BLaER1 treated with 17β-estradiol and CSF1 and Interleukin-3, amounts not matched to agents 10 nM and 100 nM (cell line): ENCODE data around the gene ARID4A.

Source experiments
- H3K27ac ChIP-seq, 11 experiments: shearing (Covaris generic); formaldehyde crosslinking; 2 replicates each; pipeline ENCODE4 v1.8.1; 2022
- H3K27me3 ChIP-seq, 11 experiments: shearing (Covaris generic); formaldehyde crosslinking; 2 replicates each; pipeline ENCODE4 v1.8.1; 2022
- H3K36me3 ChIP-seq, 11 experiments: shearing (Covaris generic); formaldehyde crosslinking; 2 replicates each; pipeline ENCODE4 v1.8.1; 2022
- H3K4me1 ChIP-seq, 10 experiments: shearing (Covaris generic); formaldehyde crosslinking; 2 replicates each; pipeline ENCODE4 v1.8.1; 2022
- H3K4me2 ChIP-seq, 11 experiments: shearing (Covaris generic); formaldehyde crosslinking; 2 replicates each; pipeline ENCODE4 v1.8.1; 2022
- H3K4me3 ChIP-seq, 10 experiments: shearing (Covaris generic); formaldehyde crosslinking; 2 replicates each; pipeline ENCODE4 v1.8.1; 2022
- H3K9ac ChIP-seq, 11 experiments: shearing (Covaris generic); formaldehyde crosslinking; 2 replicates each; pipeline ENCODE4 v1.8.1; 2022
- H3K9me3 ChIP-seq, 11 experiments: shearing (Covaris generic); formaldehyde crosslinking; replicated peaks in 1 of 11; 2 replicates each; pipeline ENCODE4 v1.8.1; 2022
- H4K20me1 ChIP-seq, 11 experiments: shearing (Covaris generic); formaldehyde crosslinking; 2 replicates each; pipeline ENCODE4 v1.8.1; 2022
- Cebpa-rat ChIP-seq, 11 experiments: shearing (Covaris generic); IDR thresholded peaks; 2 replicates each; pipeline ENCODE4 v1.8.1; 2022

The ARID4A gene

DNA sequence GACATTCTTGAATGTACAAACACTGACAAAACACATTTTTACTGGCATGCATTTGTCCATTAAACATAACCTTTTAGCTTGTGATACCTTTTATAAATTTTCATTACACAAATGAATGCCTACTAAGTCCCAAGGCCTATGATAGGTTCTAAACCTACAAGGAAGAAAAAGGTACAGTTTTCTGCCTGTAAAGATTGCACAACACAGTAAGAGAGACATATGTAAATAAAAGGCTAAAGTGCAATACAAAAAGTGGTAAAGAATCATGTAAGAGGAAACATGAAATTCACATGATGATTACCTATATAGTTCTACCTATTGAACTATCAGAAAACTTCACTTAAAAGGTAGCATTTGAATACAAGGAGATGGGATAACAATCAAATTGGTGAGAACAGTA lies 14.6 kb upstream of the ARID4A start:
- Histone ChIP-seq H3K9me3 (no peaks in the 10 kb centered on the region), H4K20me1 (peaks cover 10 to 100% (median 92%) of the 10 kb centered on the region in 11 experiments; a peak in 21 of 22 replicates), H3K4me3 (no peak overlapping the region), H3K27me3 (no peaks in the 10 kb centered on the region), H3K36me3 (peaks cover 65 to 95% (median 87%) of the 10 kb centered on the region in 11 experiments), H3K4me1 (peaks cover 17 to 68% (median 30%) of the 10 kb centered on the region in 10 experiments), H3K27ac (peak overlapping the region in 3 of 11 experiments; percentile 88 to 95 (median 94); a peak in 4 of 22 replicates), H3K9ac (no peak overlapping the region), H3K4me2 (peak overlapping the region in 3 of 11 experiments; percentile 73 to 95 (median 86); a peak in 5 of 22 replicates)
- no peak for TF ChIP-seq Cebpa-rat (IDR thresholded peaks at IDR 0.05)

DNA sequence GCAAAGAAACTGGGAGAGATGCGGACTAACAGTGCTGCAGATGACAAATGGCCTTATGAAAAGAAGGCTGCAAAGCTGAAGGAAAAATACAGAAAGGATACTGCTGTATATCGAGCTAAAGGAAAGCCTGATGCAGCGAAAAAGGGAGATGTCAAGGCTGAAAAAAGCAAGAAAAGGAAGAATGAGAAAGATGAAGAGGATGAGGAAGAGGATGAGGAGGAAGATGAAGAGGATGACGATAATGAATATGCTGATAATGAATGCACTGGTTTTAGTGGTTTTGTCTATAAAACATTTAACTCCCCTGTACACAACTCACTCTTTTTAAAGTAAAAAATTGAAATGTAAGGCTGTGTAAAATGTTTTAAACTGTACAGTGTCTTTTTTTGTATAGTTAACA lies 13.2 kb upstream of the ARID4A start:
- Histone ChIP-seq H3K27me3 (no peaks in the 10 kb centered on the region), H3K4me3 (no peak overlapping the region), H3K4me2 (peak overlapping the region in 2 of 11 experiments; percentile 47 to 95; a peak in 3 of 22 replicates), H3K36me3 (peaks cover 65 to 96% (median 88%) of the 10 kb centered on the region in 11 experiments), H3K27ac (no peak overlapping the region), H3K9me3 (no peaks in the 10 kb centered on the region), H3K4me1 (peaks cover 17 to 68% (median 30%) of the 10 kb centered on the region in 10 experiments), H3K9ac (no peak overlapping the region), H4K20me1 (peaks cover 24 to 100% (median 93%) of the 10 kb centered on the region in 11 experiments; a peak in 21 of 22 replicates)
- no peak for TF ChIP-seq Cebpa-rat (IDR thresholded peaks at IDR 0.05)

DNA sequence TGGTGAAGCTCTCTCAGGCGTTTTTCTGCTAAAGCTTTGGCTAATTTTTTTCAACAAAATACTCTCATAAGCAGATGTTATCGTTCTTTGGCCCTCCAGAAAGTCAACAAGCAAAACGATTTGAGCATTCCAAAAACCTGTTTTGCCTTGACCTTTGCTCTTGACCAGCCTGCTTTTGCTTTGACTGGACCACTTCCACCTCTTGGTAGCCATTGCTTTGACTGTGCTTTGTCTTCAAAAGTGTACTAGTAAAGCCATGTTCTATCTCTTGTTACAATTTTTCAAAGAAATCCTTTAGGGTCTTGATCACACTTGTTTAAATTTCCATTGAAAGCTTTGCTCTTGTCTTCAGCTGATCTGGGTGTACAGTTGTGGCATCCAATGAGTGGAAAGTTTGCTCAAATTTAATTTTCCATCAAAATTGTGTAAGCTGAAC lies 10.7 kb upstream of the ARID4A start:
- TF ChIP-seq Cebpa-rat (IDR thresholded peaks at IDR 0.05) = no peak

DNA sequence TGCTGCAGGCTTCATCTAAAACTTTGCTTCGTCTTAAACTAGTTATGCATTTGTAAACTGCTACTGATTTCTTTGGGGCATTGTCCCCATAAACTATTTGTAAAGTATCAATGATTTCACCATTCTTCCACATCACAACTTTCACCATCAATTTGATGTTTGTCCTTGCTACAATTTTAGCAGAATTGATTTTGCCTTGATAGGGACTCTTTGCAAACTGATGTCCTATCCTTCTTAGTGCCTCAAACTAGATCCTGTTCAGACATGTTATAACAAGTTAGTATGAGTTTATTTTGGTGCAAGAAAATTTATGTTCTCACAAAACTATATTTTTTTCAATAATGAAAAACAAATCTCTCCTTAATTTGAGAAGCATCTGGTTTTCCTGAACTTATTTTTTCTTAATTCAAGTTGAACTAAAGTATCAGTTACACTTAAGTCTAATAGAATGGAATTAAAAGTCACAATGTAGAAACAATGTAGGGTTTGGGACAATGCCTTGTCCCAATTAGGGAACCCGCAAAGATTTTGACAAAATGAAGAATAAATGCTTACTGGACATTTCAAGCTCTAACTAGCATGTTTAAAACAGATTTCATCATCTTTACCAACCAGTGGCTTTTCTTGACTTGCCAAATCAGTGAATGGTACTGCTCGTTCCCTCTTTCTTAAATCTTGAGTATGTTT lies 10.1 kb upstream of the ARID4A start:
- Histone ChIP-seq H3K27me3 (no peaks in the 10 kb centered on the region), H3K4me2 (no peak overlapping the region; a peak in 1 of 22 replicates), H3K9me3 (no peaks in the 10 kb centered on the region), H3K36me3 (peaks cover 94 to 100% (median 99%) of the 10 kb centered on the region in 11 experiments), H4K20me1 (peaks cover 55 to 100% (median 97%) of the 10 kb centered on the region in 11 experiments; a peak in 21 of 22 replicates), H3K4me1 (peaks cover 0 to 49% (median 2%) of the 10 kb centered on the region in 10 experiments; a peak in 11 of 20 replicates), H3K4me3 (no peak overlapping the region), H3K9ac (no peak overlapping the region), H3K27ac (no peak overlapping the region)
- no peak for TF ChIP-seq Cebpa-rat (IDR thresholded peaks at IDR 0.05)

More for the DNA sequence above, 10.7 kb upstream of the ARID4A start:
- Histone ChIP-seq H3K4me2 (no peak overlapping the region), H3K4me3 (no peak overlapping the region), H3K4me1 (peaks cover 0 to 53% (median 8%) of the 10 kb centered on the region in 10 experiments; a peak in 16 of 20 replicates), H3K27ac (no peak overlapping the region), H3K9me3 (no peaks in the 10 kb centered on the region), H4K20me1 (peaks cover 49 to 100% (median 97%) of the 10 kb centered on the region in 11 experiments; a peak in 21 of 22 replicates), H3K36me3 (peaks cover 88 to 100% (median 99%) of the 10 kb centered on the region in 11 experiments), H3K9ac (no peak overlapping the region), H3K27me3 (no peaks in the 10 kb centered on the region)

DNA sequence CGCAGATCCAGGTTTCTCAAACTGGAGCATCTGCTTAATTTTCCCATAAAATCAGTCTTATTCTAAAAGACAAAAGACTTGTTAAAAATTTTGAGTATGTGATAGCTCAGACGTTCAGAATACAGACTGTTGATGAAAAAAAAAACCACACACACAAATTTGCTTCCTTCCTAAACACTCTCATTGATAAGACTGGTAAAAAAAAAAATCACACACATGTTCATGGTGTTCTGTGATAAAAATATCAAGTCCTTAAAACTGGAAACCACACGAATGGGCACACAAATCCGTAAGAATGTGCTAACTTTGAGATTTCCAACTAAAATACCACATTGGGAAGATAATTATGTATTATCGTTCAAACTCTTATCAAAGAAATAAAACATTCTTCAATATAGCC lies 6.7 kb upstream of the ARID4A start:
- Histone ChIP-seq H3K4me2 (no peak overlapping the region), H3K4me3 (no peak overlapping the region), H3K4me1 (peaks cover 6 to 50% (median 13%) of the 10 kb centered on the region in 10 experiments; a peak in 18 of 20 replicates), H3K36me3 (peaks cover 86 to 94% (median 91%) of the 10 kb centered on the region in 11 experiments), H3K27me3 (no peaks in the 10 kb centered on the region), H4K20me1 (peaks cover 89 to 100% (median 99%) of the 10 kb centered on the region in 11 experiments; a peak in 21 of 22 replicates), H3K9me3 (no peaks in the 10 kb centered on the region), H3K9ac (no peak overlapping the region), H3K27ac (no peak overlapping the region)
- TF ChIP-seq Cebpa-rat (IDR thresholded peaks at IDR 0.05) = no peak

DNA sequence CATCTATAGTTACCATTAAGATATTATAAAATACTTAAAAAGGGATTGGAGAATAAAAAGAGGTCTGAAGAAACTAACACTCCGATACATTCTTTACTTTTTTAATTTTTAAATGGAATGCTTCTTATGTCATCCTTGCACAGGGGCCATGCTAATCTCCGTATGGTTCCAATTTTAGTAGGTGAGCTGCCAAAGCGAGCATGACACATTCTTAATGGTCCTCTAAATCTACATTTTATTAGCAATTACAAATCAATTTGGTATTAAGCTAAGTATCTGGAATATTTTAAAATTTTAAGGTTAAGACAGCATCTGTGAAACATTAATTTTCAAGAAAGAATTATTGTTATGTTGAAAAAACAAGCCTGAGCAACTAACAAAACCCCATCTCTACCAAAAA lies 6.2 kb upstream of the ARID4A start:
- peaks cover 94 to 100% (median 100%) of the 10 kb centered on the region in 11 experiments; a peak in 21 of 22 replicates for H4K20me1 ChIP-seq
- H3K4me1 ChIP-seq = peaks cover 6 to 50% (median 13%) of the 10 kb centered on the region in 10 experiments; a peak in 18 of 20 replicates

DNA sequence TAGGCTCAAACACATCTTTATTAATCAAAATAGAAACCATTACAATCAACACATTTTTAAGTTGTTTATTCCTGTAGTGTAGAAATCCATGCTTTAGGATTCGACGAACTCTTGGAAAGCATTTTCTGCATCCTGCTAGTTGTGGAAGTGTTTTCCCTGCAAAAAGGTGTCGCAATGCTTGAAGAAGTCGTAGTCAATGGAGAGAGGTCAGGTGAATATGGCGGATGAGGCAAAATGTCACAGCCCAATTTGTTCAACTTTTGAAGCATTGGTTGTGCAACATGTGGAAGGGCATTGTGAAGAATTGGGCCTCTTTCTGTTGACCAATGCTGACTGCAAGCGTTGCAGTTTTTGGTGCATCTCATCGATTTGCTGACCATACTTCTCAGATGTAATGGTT lies 4.2 kb upstream of the ARID4A start:
- Histone ChIP-seq H4K20me1 (peaks cover 78 to 90% (median 84%) of the 10 kb centered on the region in 11 experiments; a peak in 21 of 22 replicates), H3K27ac (no peak overlapping the region), H3K4me2 (peak overlapping the region in 3 of 11 experiments; percentile 3 to 91 (median 84); a peak in 4 of 22 replicates), H3K9me3 (no peaks in the 10 kb centered on the region), H3K27me3 (no peaks in the 10 kb centered on the region), H3K4me3 (no peak overlapping the region), H3K4me1 (peaks cover 6 to 42% (median 13%) of the 10 kb centered on the region in 10 experiments; a peak in 18 of 20 replicates), H3K36me3 (peaks cover 62 to 68% (median 65%) of the 10 kb centered on the region in 11 experiments), H3K9ac (no peak overlapping the region)
- peak in 1 of 11 experiments; percentile 61; a peak in 3 of 22 replicates for TF ChIP-seq Cebpa-rat (IDR thresholded peaks at IDR 0.05)

More for the DNA sequence above, 6.2 kb upstream of the ARID4A start:
- H3K27ac ChIP-seq = no peak overlapping the region
- H3K9me3 ChIP-seq = no peaks in the 10 kb centered on the region
- H3K4me2 ChIP-seq = no peak overlapping the region
- peaks cover 82 to 88% (median 85%) of the 10 kb centered on the region in 11 experiments for H3K36me3 ChIP-seq
- H3K4me3 ChIP-seq = no peak overlapping the region
- H3K9ac ChIP-seq = no peak overlapping the region
- no peaks in the 10 kb centered on the region for H3K27me3 ChIP-seq
- no peak for TF ChIP-seq Cebpa-rat (IDR thresholded peaks at IDR 0.05)

DNA sequence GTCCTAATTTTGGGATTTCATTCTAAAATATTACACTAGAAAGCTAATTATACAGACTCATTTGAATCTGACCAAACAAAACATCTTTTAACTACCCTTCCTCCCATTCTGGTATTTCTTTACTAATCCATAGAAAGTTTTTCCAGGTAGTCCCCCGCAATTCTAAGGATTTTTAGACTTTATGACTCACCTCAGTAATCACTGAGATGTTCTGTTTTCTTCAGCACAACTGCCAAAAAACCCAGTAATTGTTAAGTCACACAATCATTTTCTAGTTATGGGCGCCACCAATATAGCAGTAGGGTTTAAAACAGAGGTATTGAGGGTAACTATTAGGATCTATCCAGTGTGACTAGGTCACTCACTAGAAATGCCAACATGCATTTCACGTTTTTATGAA lies 1.6 kb upstream of the ARID4A start:
- Histone ChIP-seq H3K36me3 (peaks cover 40 to 53% (median 45%) of the 10 kb centered on the region in 11 experiments), H3K4me3 (peak overlapping the region; percentile 76 to 99 (median 92)), H4K20me1 (peaks cover 55 to 73% (median 59%) of the 10 kb centered on the region in 11 experiments; a peak in 21 of 22 replicates), H3K9ac (peak overlapping the region; percentile 89 to 97 (median 93)), H3K27ac (peak overlapping the region; percentile 92 to 98 (median 96)), H3K27me3 (no peaks in the 10 kb centered on the region), H3K9me3 (no peaks in the 10 kb centered on the region), H3K4me2 (peak overlapping the region; percentile 71 to 94 (median 86)), H3K4me1 (peaks cover 7 to 45% (median 23%) of the 10 kb centered on the region in 10 experiments)
- TF ChIP-seq Cebpa-rat (IDR thresholded peaks at IDR 0.05) = no peak

DNA sequence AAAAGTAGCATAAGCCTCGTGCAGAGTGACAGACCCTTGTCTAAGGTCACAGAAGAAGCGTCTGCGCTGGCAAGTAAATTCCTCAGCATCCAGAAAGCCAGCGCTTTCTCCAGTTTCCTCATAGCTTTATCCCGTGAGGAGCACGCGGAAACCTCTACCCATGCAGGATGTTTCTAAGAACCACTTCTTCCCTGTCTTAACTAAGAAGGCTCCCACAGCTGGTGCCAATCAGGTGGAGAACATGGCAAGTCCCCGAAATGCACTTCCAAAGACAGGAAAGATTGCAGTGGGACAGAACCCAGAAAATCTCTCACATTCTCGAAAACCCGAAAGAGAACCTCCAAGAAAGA lies 968 bp upstream of the ARID4A start:
- H3K9ac ChIP-seq = peak overlapping the region; percentile 89 to 97 (median 93)
- peaks cover 7 to 44% (median 23%) of the 10 kb centered on the region in 10 experiments for H3K4me1 ChIP-seq
- peak overlapping the region; percentile 76 to 99 (median 92) for H3K4me3 ChIP-seq
- peaks cover 34 to 52% (median 43%) of the 10 kb centered on the region in 11 experiments for H3K36me3 ChIP-seq
- H3K27me3 ChIP-seq = no peaks in the 10 kb centered on the region
- peak overlapping the region; percentile 92 to 98 (median 96) for H3K27ac ChIP-seq
- H3K9me3 ChIP-seq = no peaks in the 10 kb centered on the region
- H3K4me2 ChIP-seq = peak overlapping the region; percentile 71 to 94 (median 86)
- H4K20me1 ChIP-seq = peaks cover 50 to 71% (median 52%) of the 10 kb centered on the region in 11 experiments; a peak in 21 of 22 replicates
- no peak for TF ChIP-seq Cebpa-rat (IDR thresholded peaks at IDR 0.05)
